ENCODE results near the gene RGS3.

DNA sequence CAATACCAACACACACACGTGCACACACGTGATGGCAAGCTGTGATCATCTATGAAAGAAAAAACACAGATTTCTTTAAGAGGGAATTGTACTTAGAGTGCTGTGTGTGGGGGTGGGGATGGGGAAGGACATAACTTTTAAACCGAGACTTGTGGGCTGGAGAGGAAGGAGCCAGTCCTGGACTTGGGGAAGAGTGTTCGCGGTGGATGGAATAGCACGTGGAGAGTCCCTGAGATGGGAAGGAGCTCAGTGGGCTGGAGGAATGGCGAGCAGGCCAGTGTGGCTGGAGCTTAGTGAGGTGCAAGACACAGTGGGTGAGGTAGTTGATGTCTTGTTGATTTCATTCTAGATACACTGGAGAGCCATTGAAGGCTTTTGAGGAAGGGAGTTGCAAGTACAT is 78.5 kb downstream of the RGS3 start:
- no peak for TF ChIP-seq POLR2A (IDR thresholded peaks at IDR 0.05; ENCODE audit: low read depth, low read length)
- TF ChIP-seq POLR2AphosphoS5 (IDR thresholded peaks at IDR 0.05; ENCODE audit: low read depth, low read length), result no peak
- no peak for TF ChIP-seq TAF1 (IDR thresholded peaks at IDR 0.05; ENCODE audit: borderline replicate concordance, low read depth, low read length)
